ENCODE measurements around the gene CXCL8.

DNA sequence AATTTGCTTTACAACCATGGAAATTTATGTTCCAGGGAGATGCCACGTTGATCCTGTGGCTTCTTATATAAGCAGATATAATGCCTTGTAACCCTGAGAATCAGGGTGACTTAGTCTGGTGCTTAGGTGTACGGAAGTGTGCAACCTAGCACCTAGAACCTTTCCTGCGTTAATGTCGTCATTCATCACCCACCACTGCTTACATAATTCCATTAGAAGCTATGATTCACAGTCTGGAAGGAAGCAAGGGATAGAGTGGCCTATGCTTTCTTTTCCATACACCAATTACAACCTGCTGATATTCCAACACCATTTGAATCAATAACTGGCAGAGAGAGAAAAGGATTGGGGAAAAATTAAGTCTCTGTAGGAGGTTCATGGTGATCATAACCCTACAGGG, 17.3 kb upstream of the CXCL8 start:
- TF ChIP-seq, protein P1, sequence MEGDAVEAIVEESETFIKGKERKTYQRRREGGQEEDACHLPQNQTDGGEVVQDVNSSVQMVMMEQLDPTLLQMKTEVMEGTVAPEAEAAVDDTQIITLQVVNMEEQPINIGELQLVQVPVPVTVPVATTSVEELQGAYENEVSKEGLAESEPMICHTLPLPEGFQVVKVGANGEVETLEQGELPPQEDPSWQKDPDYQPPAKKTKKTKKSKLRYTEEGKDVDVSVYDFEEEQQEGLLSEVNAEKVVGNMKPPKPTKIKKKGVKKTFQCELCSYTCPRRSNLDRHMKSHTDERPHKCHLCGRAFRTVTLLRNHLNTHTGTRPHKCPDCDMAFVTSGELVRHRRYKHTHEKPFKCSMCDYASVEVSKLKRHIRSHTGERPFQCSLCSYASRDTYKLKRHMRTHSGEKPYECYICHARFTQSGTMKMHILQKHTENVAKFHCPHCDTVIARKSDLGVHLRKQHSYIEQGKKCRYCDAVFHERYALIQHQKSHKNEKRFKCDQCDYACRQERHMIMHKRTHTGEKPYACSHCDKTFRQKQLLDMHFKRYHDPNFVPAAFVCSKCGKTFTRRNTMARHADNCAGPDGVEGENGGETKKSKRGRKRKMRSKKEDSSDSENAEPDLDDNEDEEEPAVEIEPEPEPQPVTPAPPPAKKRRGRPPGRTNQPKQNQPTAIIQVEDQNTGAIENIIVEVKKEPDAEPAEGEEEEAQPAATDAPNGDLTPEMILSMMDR (IDR thresholded peaks at IDR 0.05), result no peak
- TF ChIP-seq POLR2A (IDR thresholded peaks at IDR 0.05), result no peak
